ENCODE results near the gene FRMD3. TPM values are rescaled to one million over a fixed set of nuclear protein-coding genes. Genes with fewer than 3 reads are reported as not detected.

FRMD3 gene
- total and polyA plus RNA-seq, 2 donors (not counting 3 experiments of a cell fraction or from before 2014, with no cell fraction given) = 3.0 to 6.1 TPM

DNA sequence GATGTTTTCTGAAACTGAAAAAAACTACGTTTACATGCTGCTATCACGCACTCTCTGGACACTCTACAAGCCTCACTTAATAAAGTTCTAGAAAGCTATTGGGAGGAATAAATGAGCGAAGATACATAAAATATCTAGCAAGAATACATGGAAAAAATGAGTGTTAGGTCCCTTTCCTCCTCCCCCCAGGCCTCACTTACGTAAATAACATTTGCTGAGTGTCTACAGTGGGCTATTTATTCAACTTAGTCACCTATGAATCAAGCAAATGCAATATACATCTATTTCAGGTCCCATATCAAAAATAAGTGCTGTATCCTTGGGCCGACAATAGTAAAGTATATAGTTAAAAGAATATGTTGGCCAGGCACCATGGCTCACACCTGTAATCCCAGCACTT, 62.5 kb downstream of the FRMD3 start:
- Histone ChIP-seq H3K9me3 (replicated peaks; ENCODE audit: control insufficient read depth, insufficient read depth, low read length) (no peaks in the 10 kb centered on the region), H2AFZ (ENCODE audit: low read depth, low read length) (no peak overlapping the region), H3K27ac (ENCODE audit: insufficient read depth, low read depth, low read length) (no peak overlapping the region), H3K9me1 (replicated peaks; ENCODE audit: control insufficient read depth, extremely low read depth, insufficient read depth, low read length) (no peaks in the 10 kb centered on the region), H3K4me1 (ENCODE audit: control insufficient read depth, extremely low read depth, insufficient read depth, low read length) (peaks cover 5% of the 10 kb centered on the region), H3K79me2 (ENCODE audit: control insufficient read depth, insufficient read depth, low read length) (no peaks in the 10 kb centered on the region), H3K36me3 (ENCODE audit: control insufficient read depth in 2 of 2, extremely low read depth in 1 of 2, insufficient read depth in 2 of 2, low read length in 2 of 2) (no peaks in the 10 kb centered on the region), H4K20me1 (replicated peaks; ENCODE audit: control insufficient read depth, extremely low read depth, insufficient read depth, low read length) (no peaks in the 10 kb centered on the region), H3K4me3 (replicated peaks in 1 of 3; ENCODE audit: insufficient read depth in 1 of 3, low read depth in 1 of 3, low read length in 3 of 3) (no peak overlapping the region), H3K4me2 (ENCODE audit: insufficient read depth, low read length) (no peak overlapping the region), H3K9ac (replicated peaks; ENCODE audit: extremely low read depth, insufficient read depth, low read length) (no peak overlapping the region), H3K27me3 (ENCODE audit: control insufficient read depth in 2 of 2, insufficient read depth in 2 of 2, low read length in 2 of 2) (no peaks in the 10 kb centered on the region)
- POLR2A ChIA-PET = interaction anchor here (0.6 kb wide), 1 partner anchor 33 kb away, joined by 7 read pairs; no protein-coding TSS in a partner anchor
- DNase-seq (ENCODE audit: low read depth, low spot score) = no peak
- BruUV-seq (replicated peaks) = no TSS peak
- no peak for FAIRE-seq
- CTCF ChIA-PET = interaction anchor here (1.2 kb wide), 1 partner anchor 68 kb away, joined by 3 read pairs; no protein-coding TSS in a partner anchor
- dilution Hi-C loops (cut with MboI; ENCODE audit: extremely low pct_ligation_motif_present, low sequenced_read_pairs) = no loop called here
- TF ChIP-seq MAX (IDR thresholded peaks at IDR 0.05; ENCODE audit: insufficient read depth, insufficient read length) = no peak
- intact Hi-C loops (cut with micrococcal nuclease) = no loop called here

- no TSS peak for BruUV-seq (replicated peaks)
- Histone ChIP-seq H2AFZ (ENCODE audit: low read depth, low read length) (no peak overlapping the region), H3K9ac (replicated peaks; ENCODE audit: extremely low read depth, insufficient read depth, low read length) (no peak overlapping the region), H3K9me1 (replicated peaks; ENCODE audit: control insufficient read depth, extremely low read depth, insufficient read depth, low read length) (no peaks in the 10 kb centered on the region), H3K27ac (ENCODE audit: insufficient read depth, low read depth, low read length) (no peak overlapping the region), H3K4me2 (ENCODE audit: insufficient read depth, low read length) (no peak overlapping the region), H3K9me3 (replicated peaks; ENCODE audit: control insufficient read depth, insufficient read depth, low read length) (no peaks in the 10 kb centered on the region), H3K4me1 (ENCODE audit: control insufficient read depth, extremely low read depth, insufficient read depth, low read length) (peaks cover 5% of the 10 kb centered on the region), H4K20me1 (replicated peaks; ENCODE audit: control insufficient read depth, extremely low read depth, insufficient read depth, low read length) (no peaks in the 10 kb centered on the region), H3K79me2 (ENCODE audit: control insufficient read depth, insufficient read depth, low read length) (no peaks in the 10 kb centered on the region), H3K4me3 (replicated peaks in 1 of 3; ENCODE audit: insufficient read depth in 1 of 3, low read depth in 1 of 3, low read length in 3 of 3) (no peak overlapping the region), H3K27me3 (ENCODE audit: control insufficient read depth in 2 of 2, insufficient read depth in 2 of 2, low read length in 2 of 2) (no peaks in the 10 kb centered on the region), H3K36me3 (ENCODE audit: control insufficient read depth in 2 of 2, extremely low read depth in 1 of 2, insufficient read depth in 2 of 2, low read length in 2 of 2) (no peaks in the 10 kb centered on the region)
- TF ChIP-seq GATA2 (IDR thresholded peaks at IDR 0.05; ENCODE audit: insufficient read depth, insufficient read length, low read depth, low read length) = no peak
- TF ChIP-seq POLR2A (IDR thresholded peaks at IDR 0.05; ENCODE audit: low read depth, low read length) = no peak
- TF ChIP-seq MAX (IDR thresholded peaks at IDR 0.05; ENCODE audit: insufficient read depth, insufficient read length) = no peak
- no peak for TF ChIP-seq FOS (IDR thresholded peaks at IDR 0.05; ENCODE audit: borderline replicate concordance, insufficient read depth, low read length)
- TF ChIP-seq POLR2AphosphoS5 (IDR thresholded peaks at IDR 0.05; ENCODE audit: insufficient read depth, low read depth, low read length) = no peak
- TF ChIP-seq EZH2 (IDR thresholded peaks at IDR 0.05; ENCODE audit: borderline replicate concordance, low read depth, low read length, severe bottlenecking) = no peak
- DNase-seq (ENCODE audit: low read depth, low spot score) (no peak), FAIRE-seq (no peak)
- intact Hi-C loops (cut with micrococcal nuclease) (no loop called here), dilution Hi-C loops (cut with MboI; ENCODE audit: extremely low pct_ligation_motif_present, low sequenced_read_pairs) (no loop called here)
- POLR2A ChIA-PET = interaction anchor here (0.6 kb wide), 1 partner anchor 869 kb away, joined by 3 read pairs; no protein-coding TSS in a partner anchor
- CTCF ChIA-PET = interaction anchor here (1.2 kb wide), 1 partner anchor 70 kb away, joined by 3 read pairs; no protein-coding TSS in a partner anchor
Measured at GRCh38 chr9:83474631-83475030, 63.6 kb downstream of the FRMD3 start.

Measured in endothelial cell of umbilical vein (primary cell).